Measurements from ENCODE around the gene ATF7IP2. TPM values are rescaled to one million over a fixed set of nuclear protein-coding genes. Genes with fewer than 3 reads are reported as not detected.
"Not testable (repeated sequence)": the region's sequence is repeated elsewhere in the genome, so short reads cannot be mapped to it uniquely, and the experiment has no call there.

ATF7IP2 gene
- total and polyA plus RNA-seq, 10 of the 15 experiments (the other 5 are each of a cell fraction or from before 2014, with no cell fraction given): 24.6 to 82.1 (median 51.9) TPM

DNA sequence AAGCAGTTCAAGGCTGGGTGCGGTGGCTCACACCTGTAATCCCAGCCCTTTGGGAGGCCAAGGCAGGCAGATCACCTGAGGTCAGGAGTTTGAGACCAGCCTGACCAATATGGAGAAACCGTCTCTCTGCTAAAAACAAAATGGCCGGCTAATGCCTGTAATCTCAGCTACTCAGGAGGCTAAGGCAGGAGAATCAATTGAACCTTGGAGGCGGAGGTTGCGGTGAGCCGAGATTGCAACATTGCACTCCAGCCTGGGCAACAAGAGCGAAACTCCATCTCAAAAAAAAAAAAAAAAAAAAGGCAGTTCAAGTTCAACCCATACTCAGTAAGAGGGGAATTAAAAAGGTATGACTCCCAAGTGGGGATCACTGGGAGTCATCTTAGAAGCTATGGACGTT, 19.2 kb upstream of the ATF7IP2 start:
- in situ Hi-C loops (cut with MboI): not testable (repeated sequence)

DNA sequence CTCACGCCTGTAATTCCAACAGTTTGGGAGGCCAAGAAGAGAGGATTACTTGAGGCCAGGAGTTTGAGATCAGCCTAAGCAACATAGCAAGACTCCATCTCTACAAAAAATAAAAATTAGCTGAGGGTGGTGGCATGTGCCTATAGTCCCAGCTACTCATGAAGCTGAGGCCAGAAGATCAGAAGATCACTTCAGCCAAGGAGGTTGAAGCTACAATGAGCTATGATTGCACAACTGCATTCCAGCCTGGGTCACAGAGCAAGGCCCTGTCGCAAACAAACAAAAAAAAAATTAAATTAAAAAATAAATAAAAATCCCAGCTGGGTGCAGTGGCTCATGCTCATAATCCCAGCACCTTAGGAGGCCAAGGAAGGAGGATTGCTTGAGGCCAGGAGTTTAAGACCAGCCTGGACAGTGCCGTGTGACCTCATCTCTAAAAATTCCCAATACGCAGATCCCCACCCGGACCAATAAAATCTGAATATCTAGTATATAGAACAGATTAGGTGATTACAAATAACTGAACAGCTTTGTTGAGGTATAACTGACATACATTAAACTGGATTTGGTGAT, 18.2 kb upstream of the ATF7IP2 start:
- Histone ChIP-seq H3K4me3 (no peak overlapping the region), H3K4me2 (ENCODE audit: control insufficient read depth, insufficient read depth) (no peak overlapping the region), H3K79me2 (ENCODE audit: control insufficient read depth, insufficient read depth, low read length) (no peaks in the 10 kb centered on the region), H3K36me3 (ENCODE audit: control insufficient read depth in 2 of 2, insufficient read depth in 2 of 2, low read length in 1 of 2) (no peaks in the 10 kb centered on the region), H2AFZ (ENCODE audit: control insufficient read depth, low read depth, low read length) (no peak overlapping the region), H3K27ac (ENCODE audit: control insufficient read depth, insufficient read depth) (no peak overlapping the region), H3K9ac (ENCODE audit: control insufficient read depth, insufficient read depth, low read length) (no peak overlapping the region), H3K9me3 (replicated peaks; ENCODE audit: control insufficient read depth, insufficient read depth, low read length) (no peaks in the 10 kb centered on the region; the same call in 2 of the 3 replicates), H3K4me1 (ENCODE audit: control insufficient read depth, insufficient read depth, low read length) (no peaks in the 10 kb centered on the region), H4K20me1 (ENCODE audit: control insufficient read depth, insufficient read depth) (no peaks in the 10 kb centered on the region), H3K27me3 (replicated peaks in 1 of 2; ENCODE audit: control insufficient read depth in 2 of 2, insufficient read depth in 2 of 2, low read length in 1 of 2) (no peaks in the 10 kb centered on the region)
- DNase-seq (ENCODE audit: low read depth, low spot score) (no peak), FAIRE-seq (no peak), ATAC-seq (no peak)
- TF ChIP-seq RUNX3 (IDR thresholded peaks at IDR 0.05; ENCODE audit: low read length): no peak
- ChIA-PET CTCF (interaction anchor here (0.6 to 1.2 kb wide), 4 partner anchors 9 to 1574 kb away, joined by 3 to 4 read pairs (median 3); partner anchors contain the start of gene ATF7IP2), SMC1A (ENCODE audit: uncharacterized antibody, unreplicated experiment) (no interaction called here), RAD21 (ENCODE audit: unreplicated experiment) (no interaction called here), POLR2A (interaction anchor here (0.6 kb wide), 2 partner anchors 302 to 369 kb away, joined by 4 read pairs; no protein-coding TSS in a partner anchor)
- in situ Hi-C loops (cut with MboI) (no loop called here), intact Hi-C loops (cut with micrococcal nuclease; ENCODE audit: unreplicated experiment) (no loop called here)
- 93% methylated on average over 5 of the region's 5 CpGs for WGBS (ENCODE audit: insufficient coverage, insufficient replicate concordance, low lambda C conversion rate, missing lambda C conversion rate)
- no TSS peak for BruUV-seq (replicated peaks)

More for the DNA sequence above, 19.2 kb upstream of the ATF7IP2 start:
- DNase-seq (ENCODE audit: low read depth, low spot score); H3K4me2 ChIP-seq (ENCODE audit: control insufficient read depth, insufficient read depth); H4K20me1 ChIP-seq (ENCODE audit: control insufficient read depth, insufficient read depth); H3K79me2 ChIP-seq (ENCODE audit: control insufficient read depth, insufficient read depth, low read length); ATAC-seq; H3K4me1 ChIP-seq (ENCODE audit: control insufficient read depth, insufficient read depth, low read length); H3K27me3 ChIP-seq (replicated peaks in 1 of 2; ENCODE audit: control insufficient read depth in 2 of 2, insufficient read depth in 2 of 2, low read length in 1 of 2); H3K27ac ChIP-seq (ENCODE audit: control insufficient read depth, insufficient read depth); H3K9ac ChIP-seq (ENCODE audit: control insufficient read depth, insufficient read depth, low read length); CTCF ChIA-PET; H3K9me3 ChIP-seq (replicated peaks; ENCODE audit: control insufficient read depth, insufficient read depth, low read length); FAIRE-seq; BruUV-seq (replicated peaks); H3K36me3 ChIP-seq (ENCODE audit: control insufficient read depth in 2 of 2, insufficient read depth in 2 of 2, low read length in 1 of 2); intact Hi-C loops (cut with micrococcal nuclease; ENCODE audit: unreplicated experiment); H2AFZ ChIP-seq (ENCODE audit: control insufficient read depth, low read depth, low read length); H3K4me3 ChIP-seq: not testable (repeated sequence)
- SMC1A ChIA-PET (ENCODE audit: uncharacterized antibody, unreplicated experiment): interaction anchor here (0.9 to 1.1 kb wide), 2 partner anchors 32 to 71 kb away, joined by 3 read pairs; no protein-coding TSS in a partner anchor
- POLR2A ChIA-PET: interaction anchor here (0.7 kb wide), 1 partner anchor 1280 kb away, joined by 8 read pairs; no protein-coding TSS in a partner anchor
- RAD21 ChIA-PET (ENCODE audit: unreplicated experiment): interaction anchor here (0.7 kb wide), 1 partner anchor 28 kb away, joined by 3 read pairs; no protein-coding TSS in a partner anchor
- 80% methylated on average over 7 of the region's 8 CpGs for WGBS (ENCODE audit: insufficient coverage, insufficient replicate concordance, low lambda C conversion rate, missing lambda C conversion rate)

Measured in GM12878 (cell line).